Liver (tissue), 3 donors: ENCODE measurements around the gene GALE.

Experiments
- ATF3 ChIP-seq: IDR thresholded peaks from 2 replicates; pipeline ENCODE4 v1.6.1; 2016; ENCODE audit warnings: antibody characterized with exemption
- CTCF ChIP-seq: fragments of 150-350 bp; IDR thresholded peaks from 2 replicates; pipeline ENCODE4 v1.5.1; 2017; ENCODE audit warnings: improper control_type of control experiment, low read depth, low read length; ENCODE audit not compliant: missing input control
- GABPA ChIP-seq, 2 donors: IDR thresholded peaks in 1 of 2; conservative IDR thresholded peaks in 1 of 2; 2 replicates each; pipeline ENCODE4 v1.6.1; 2016; ENCODE audit warnings: antibody characterized with exemption in 2 of 2, mild to moderate bottlenecking in 1 of 2, moderate library complexity in 1 of 2
- HNF4G ChIP-seq: IDR thresholded peaks from 2 replicates; pipeline ENCODE4 v1.6.1; 2016; ENCODE audit warnings: antibody characterized with exemption
- MAX ChIP-seq: IDR thresholded peaks from 2 replicates; pipeline ENCODE4 v1.6.1; 2016; ENCODE audit warnings: antibody characterized with exemption
- RAD21 ChIP-seq, 2 donors: IDR thresholded peaks; 2 replicates each; pipeline ENCODE4 v1.6.1; 2016; ENCODE audit warnings: antibody characterized with exemption in 2 of 2, mild to moderate bottlenecking in 2 of 2
- TAF1 ChIP-seq: conservative IDR thresholded peaks from 2 replicates; pipeline ENCODE4 v1.6.1; 2016; ENCODE audit warnings: antibody characterized with exemption, mild to moderate bottlenecking
- YY1 ChIP-seq: IDR thresholded peaks from 2 replicates; pipeline ENCODE4 v1.6.1; 2016; ENCODE audit warnings: antibody characterized with exemption, mild to moderate bottlenecking
- ZBTB33 ChIP-seq: IDR thresholded peaks from 2 replicates; pipeline ENCODE4 v1.6.1; 2016; ENCODE audit warnings: antibody characterized with exemption
- donor health status: healthy.
- donor health status: healthy.

GRCh38 chr1:23824711-23825075, 24.1 kb upstream of the GALE start:
- no peak for TF ChIP-seq CTCF
- TF ChIP-seq ATF3: no peak
- TF ChIP-seq MAX: peak; percentile 20
- TF ChIP-seq RAD21 (IDR thresholded peaks at IDR 0.05): peak in 1 of 2 donors; percentile 48
- no peak for TF ChIP-seq YY1
- peak; percentile 75 for TF ChIP-seq HNF4G
- TF ChIP-seq TAF1: peak; percentile 54
- no peak for TF ChIP-seq GABPA (IDR thresholded peaks at IDR 0.05 in 1 of 2, conservative IDR thresholded peaks at IDR 0.05 in 1 of 2)
- no peak for TF ChIP-seq ZBTB33
